Measurements from ENCODE around the gene CCT4.

- TF ChIP-seq, protein P1, sequence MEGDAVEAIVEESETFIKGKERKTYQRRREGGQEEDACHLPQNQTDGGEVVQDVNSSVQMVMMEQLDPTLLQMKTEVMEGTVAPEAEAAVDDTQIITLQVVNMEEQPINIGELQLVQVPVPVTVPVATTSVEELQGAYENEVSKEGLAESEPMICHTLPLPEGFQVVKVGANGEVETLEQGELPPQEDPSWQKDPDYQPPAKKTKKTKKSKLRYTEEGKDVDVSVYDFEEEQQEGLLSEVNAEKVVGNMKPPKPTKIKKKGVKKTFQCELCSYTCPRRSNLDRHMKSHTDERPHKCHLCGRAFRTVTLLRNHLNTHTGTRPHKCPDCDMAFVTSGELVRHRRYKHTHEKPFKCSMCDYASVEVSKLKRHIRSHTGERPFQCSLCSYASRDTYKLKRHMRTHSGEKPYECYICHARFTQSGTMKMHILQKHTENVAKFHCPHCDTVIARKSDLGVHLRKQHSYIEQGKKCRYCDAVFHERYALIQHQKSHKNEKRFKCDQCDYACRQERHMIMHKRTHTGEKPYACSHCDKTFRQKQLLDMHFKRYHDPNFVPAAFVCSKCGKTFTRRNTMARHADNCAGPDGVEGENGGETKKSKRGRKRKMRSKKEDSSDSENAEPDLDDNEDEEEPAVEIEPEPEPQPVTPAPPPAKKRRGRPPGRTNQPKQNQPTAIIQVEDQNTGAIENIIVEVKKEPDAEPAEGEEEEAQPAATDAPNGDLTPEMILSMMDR (conservative IDR thresholded peaks at IDR 0.05; ENCODE audit: low read length), result no peak
- TF ChIP-seq EZH2phosphoT487 (IDR thresholded peaks at IDR 0.05; ENCODE audit: borderline replicate concordance, low read depth, low read length), result no peak
Measured at GRCh38 chr2:61857224-61857623, 31.2 kb downstream of the CCT4 start.
